K562 (cell line): ENCODE data around the gene C2CD4D. TPM values are rescaled to one million over a fixed set of nuclear protein-coding genes. Genes with fewer than 3 reads are reported as not detected.

ENCODE experiments used
- C11orf30 ChIP-seq: fragments of 450-650 bp; IDR thresholded peaks from 2 replicates; pipeline ENCODE4 v1.6.1; 2016; ENCODE audit warnings: low read depth, mild to moderate bottlenecking
- CBFA2T3 ChIP-seq: fragments of 450-650 bp; IDR thresholded peaks from 2 replicates; pipeline ENCODE4 v1.6.1; 2017
- CSDE1 ChIP-seq, 2 experiments: fragments of 450-650 bp; IDR thresholded peaks; 2 replicates each; pipeline ENCODE4 v1.6.1; 2016; ENCODE audit warnings: mild to moderate bottlenecking in 1 of 2
- DMBX1 ChIP-seq: fragments of 250-450 bp; sonication (Bioruptor Pico); IDR thresholded peaks from 2 replicates; pipeline ENCODE4 v1.8.0; 2022; ENCODE audit warnings: inconsistent platforms, mild to moderate bottlenecking, moderate library complexity, borderline replicate concordance
- ETV1 ChIP-seq: fragments of 450-650 bp; conservative IDR thresholded peaks from 2 replicates; pipeline ENCODE4 v1.6.1; 2016; ENCODE audit warnings: missing genetic modification characterization, control low read depth, low read depth, missing compliant biosample characterization
- FOXJ2 ChIP-seq: fragments of 200-800 bp; sonication (Bioruptor generic); IDR thresholded peaks from 2 replicates; pipeline ENCODE4 v1.6.1; 2016; ENCODE audit warnings: missing genetic modification characterization, missing compliant biosample characterization
- GABPA ChIP-seq: fragments of 200-800 bp; sonication (Bioruptor generic); conservative IDR thresholded peaks from 2 replicates; pipeline ENCODE4 v1.6.1; 2016; ENCODE audit warnings: low read depth, missing genetic modification characterization, missing compliant biosample characterization
- HDAC3 ChIP-seq: fragments of 450-650 bp; IDR thresholded peaks from 2 replicates; pipeline ENCODE4 v1.6.1; 2018; ENCODE audit warnings: borderline replicate concordance, mild to moderate bottlenecking, moderate library complexity; ENCODE audit not compliant: partially characterized antibody
- HIVEP1 ChIP-seq: fragments of 250-450 bp; sonication (Bioruptor Pico); IDR thresholded peaks from 2 replicates; pipeline ENCODE4 v1.4.0; 2020; ENCODE audit warnings: mild to moderate bottlenecking
- MCM3 ChIP-seq: fragments of 450-650 bp; IDR thresholded peaks from 2 replicates; pipeline ENCODE4 v1.6.1; 2016
- MTA1 ChIP-seq: fragments of 450-650 bp; IDR thresholded peaks from 2 replicates; pipeline ENCODE4 v1.6.1; 2017; ENCODE audit warnings: borderline replicate concordance
- NELFE ChIP-seq: IDR thresholded peaks from 2 replicates; pipeline ENCODE4 v1.6.1; 2011; ENCODE audit warnings: mild to moderate bottlenecking; ENCODE audit not compliant: insufficient read depth, insufficient read length
- PCBP2 ChIP-seq: fragments of 200-400 bp; formaldehyde crosslinking; IDR thresholded peaks from 2 replicates; pipeline ENCODE4 v1.6.1; 2018; ENCODE audit warnings: low read length, low read depth, mild to moderate bottlenecking, moderate library complexity; ENCODE audit not compliant: poor library complexity, severe bottlenecking
- RBM15 ChIP-seq: fragments of 200-400 bp; formaldehyde crosslinking; IDR thresholded peaks from 2 replicates; pipeline ENCODE4 v1.6.1; 2018; ENCODE audit warnings: mild to moderate bottlenecking, low read length, moderate library complexity; ENCODE audit not compliant: insufficient read depth
- RBM34 ChIP-seq: fragments of 200-400 bp; formaldehyde crosslinking; IDR thresholded peaks from 2 replicates; pipeline ENCODE4 v1.6.1; 2018; ENCODE audit warnings: low read length, borderline replicate concordance; ENCODE audit not compliant: insufficient read depth
- SIN3A ChIP-seq, 2 experiments: fragments of 150-350 bp in 1 of 2; IDR thresholded peaks; 2 replicates each; pipeline ENCODE4 v1.6.1; 2011 to 2016; ENCODE audit warnings: borderline replicate concordance in 2 of 2, low read depth in 2 of 2, low read length in 2 of 2, mild to moderate bottlenecking in 2 of 2, moderate library complexity in 2 of 2; ENCODE audit not compliant: control insufficient read depth in 1 of 2
- STAT5B ChIP-seq: fragments of 250-450 bp; sonication (Bioruptor Pico); IDR thresholded peaks from 2 replicates; pipeline ENCODE4 v1.8.0; 2021; ENCODE audit warnings: mild to moderate bottlenecking, inconsistent platforms
- TOE1 ChIP-seq, 2 experiments: fragments of 450-650 bp in 1 of 2; sonication (generic) in 1 of 2; formaldehyde crosslinking in 1 of 2; IDR thresholded peaks; 2 replicates each; pipeline versions ENCODE4 v1.7.1 to v1.8.0; 2016 to 2022; ENCODE audit warnings: borderline replicate concordance in 2 of 2, mild to moderate bottlenecking in 2 of 2, antibody characterized with exemption in 1 of 2, inconsistent platforms in 1 of 2, low read depth in 1 of 2, missing genetic modification reagents in 1 of 2, moderate library complexity in 1 of 2
- U2AF1 ChIP-seq: fragments of 200-400 bp; formaldehyde crosslinking; optimal IDR thresholded peaks from 2 replicates; pipeline ENCODE3; 2017; ENCODE audit warnings: mild to moderate bottlenecking, low read depth, low read length, moderate library complexity
- WHSC1 ChIP-seq: IDR thresholded peaks from one replicate; pipeline ENCODE4 v1.6.1; 2012; ENCODE audit warnings: low read length, control low read depth, inconsistent platforms
- XRCC5 ChIP-seq: fragments of 200-400 bp; formaldehyde crosslinking; IDR thresholded peaks from 2 replicates; pipeline ENCODE4 v1.6.1; 2017; ENCODE audit warnings: low read depth, mild to moderate bottlenecking, low read length
- ZC3H11A ChIP-seq: IDR thresholded peaks from 2 replicates; pipeline ENCODE4 v1.6.1; 2012; ENCODE audit warnings: low read depth, low read length, improper control_type of control experiment
- ZNF174 ChIP-seq: fragments of 250-450 bp; sonication (Bioruptor Pico); IDR thresholded peaks from 2 replicates; pipeline ENCODE4 v1.4.0; 2020; ENCODE audit warnings: mild to moderate bottlenecking
- ZNF668 ChIP-seq: fragments of 250-450 bp; sonication (Bioruptor Pico); IDR thresholded peaks from 2 replicates; pipeline ENCODE4 v1.8.0; 2022; ENCODE audit warnings: mild to moderate bottlenecking, inconsistent platforms
- ZNF766 ChIP-seq: fragments of 200-800 bp; sonication (Bioruptor generic); conservative IDR thresholded peaks from 2 replicates; pipeline ENCODE4 v1.6.1; 2016; ENCODE audit warnings: missing genetic modification characterization, missing compliant biosample characterization
- ZSCAN32 ChIP-seq: fragments of 450-650 bp; formaldehyde crosslinking; IDR thresholded peaks from 2 replicates; pipeline ENCODE4 v1.4.0; 2020; ENCODE audit warnings: mild to moderate bottlenecking, moderate library complexity
- polyA plus RNA-seq, 8 experiments: library from polyadenylated mRNA; depleted of rRNA in 4 of 8; stranded (reverse) in 5 of 8; unstranded in 3 of 8; fragments of >200 nt; fragmentation: Nextera tagmentation in 2 of 8; fragmentation: Illumina TruSeq in 1 of 8; extraction: Ambion mirVana in 2 of 8; extraction: Trizol in 1 of 8; gene quantifications; 2 replicates each; pipeline versions ENCODE4 v1.2.1 to v1.2.3, GENCODE V29; 2011 to 2014; ENCODE audit warnings: inconsistent platforms in 1 of 8, missing spikeins in 1 of 8
- total RNA-seq, 7 experiments: library from RNA; depleted of rRNA in 6 of 7; stranded (reverse); fragments of >200 nt in 6 of 7; fragmentation: Illumina TruSeq in 2 of 7; extraction: Trizol in 2 of 7; gene quantifications; 2 replicates each; pipeline versions ENCODE4 v1.2.1 to v1.2.3, GENCODE V29; 2011 to 2021; ENCODE audit warnings: low replicate concordance in 1 of 7
- TF ChIP-seq, protein P1 (sequence below): fragments of 200-800 bp; sonication (Bioruptor generic); IDR thresholded peaks from 2 replicates; pipeline ENCODE4 v1.6.1; 2017; ENCODE audit warnings: missing genetic modification characterization, missing compliant biosample characterization
- TF ChIP-seq, protein P2 (sequence below): fragments of 250-450 bp; sonication (Bioruptor Pico); IDR thresholded peaks from 2 replicates; pipeline ENCODE4 v1.5.0; 2021
- TF ChIP-seq, protein P3 (sequence below): fragments of 450-650 bp; IDR thresholded peaks from 2 replicates; pipeline ENCODE4 v1.6.1; 2016; ENCODE audit warnings: missing biosample characterization, missing genetic modification characterization

The C2CD4D gene
- total and polyA plus RNA-seq, 9 of the 15 experiments (the other 6 are each of a cell fraction or from before 2014, with no cell fraction given): not detected

- TF ChIP-seq, protein P1, sequence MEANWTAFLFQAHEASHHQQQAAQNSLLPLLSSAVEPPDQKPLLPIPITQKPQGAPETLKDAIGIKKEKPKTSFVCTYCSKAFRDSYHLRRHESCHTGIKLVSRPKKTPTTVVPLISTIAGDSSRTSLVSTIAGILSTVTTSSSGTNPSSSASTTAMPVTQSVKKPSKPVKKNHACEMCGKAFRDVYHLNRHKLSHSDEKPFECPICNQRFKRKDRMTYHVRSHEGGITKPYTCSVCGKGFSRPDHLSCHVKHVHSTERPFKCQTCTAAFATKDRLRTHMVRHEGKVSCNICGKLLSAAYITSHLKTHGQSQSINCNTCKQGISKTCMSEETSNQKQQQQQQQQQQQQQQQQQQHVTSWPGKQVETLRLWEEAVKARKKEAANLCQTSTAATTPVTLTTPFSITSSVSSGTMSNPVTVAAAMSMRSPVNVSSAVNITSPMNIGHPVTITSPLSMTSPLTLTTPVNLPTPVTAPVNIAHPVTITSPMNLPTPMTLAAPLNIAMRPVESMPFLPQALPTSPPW: peak; percentile 54
- TF ChIP-seq CBFA2T3 (peak; percentile 33; the same call in 1 of the 2 replicates), RBM15 (no peak), STAT5B (CRISPR knock-in tag) (no peak), HIVEP1 (no peak), ZNF766 (CRISPR knock-in tag) (no peak), XRCC5 (no peak), ZSCAN32 (CRISPR knock-in tag) (no peak), MCM3 (no peak), U2AF1 (no peak), CSDE1 (IDR thresholded peaks at IDR 0.05) (no peak), RBM34 (no peak), MTA1 (no peak), DMBX1 (CRISPR knock-in tag) (no peak), FOXJ2 (tag) (no peak), NELFE (no peak), ZNF668 (CRISPR knock-in tag) (no peak), C11orf30 (peak; percentile 95), TOE1 (IDR thresholded peaks at IDR 0.05; ENCODE audit: borderline replicate concordance) (no peak), TOE1 (CRISPR knock-in tag; IDR thresholded peaks at IDR 0.05; ENCODE audit: borderline replicate concordance, low read depth) (no peak), ZC3H11A (no peak), HDAC3 (no peak), ETV1 (tag) (no peak), PCBP2 (no peak), ZNF174 (CRISPR knock-in tag) (no peak), SIN3A (IDR thresholded peaks at IDR 0.05; ENCODE audit: borderline replicate concordance in 2 of 2, control insufficient read depth in 1 of 2, low read depth in 2 of 2, low read length in 2 of 2) (no peak), GABPA (no peak), WHSC1 (no peak)
- TF ChIP-seq, protein P2, sequence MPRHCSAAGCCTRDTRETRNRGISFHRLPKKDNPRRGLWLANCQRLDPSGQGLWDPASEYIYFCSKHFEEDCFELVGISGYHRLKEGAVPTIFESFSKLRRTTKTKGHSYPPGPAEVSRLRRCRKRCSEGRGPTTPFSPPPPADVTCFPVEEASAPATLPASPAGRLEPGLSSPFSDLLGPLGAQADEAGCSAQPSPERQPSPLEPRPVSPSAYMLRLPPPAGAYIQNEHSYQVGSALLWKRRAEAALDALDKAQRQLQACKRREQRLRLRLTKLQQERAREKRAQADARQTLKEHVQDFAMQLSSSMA (CRISPR knock-in tag): no peak
- TF ChIP-seq, protein P3, sequence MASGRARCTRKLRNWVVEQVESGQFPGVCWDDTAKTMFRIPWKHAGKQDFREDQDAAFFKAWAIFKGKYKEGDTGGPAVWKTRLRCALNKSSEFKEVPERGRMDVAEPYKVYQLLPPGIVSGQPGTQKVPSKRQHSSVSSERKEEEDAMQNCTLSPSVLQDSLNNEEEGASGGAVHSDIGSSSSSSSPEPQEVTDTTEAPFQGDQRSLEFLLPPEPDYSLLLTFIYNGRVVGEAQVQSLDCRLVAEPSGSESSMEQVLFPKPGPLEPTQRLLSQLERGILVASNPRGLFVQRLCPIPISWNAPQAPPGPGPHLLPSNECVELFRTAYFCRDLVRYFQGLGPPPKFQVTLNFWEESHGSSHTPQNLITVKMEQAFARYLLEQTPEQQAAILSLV (tag): no peak
Measured at GRCh38 chr1:151862604-151863003, 23.0 kb upstream of the C2CD4D start (continued).
